ENCODE results near the gene ZCRB1.
A peak's percentile ranks its signal among the peaks of the same experiment; 100 is the strongest.
"Not testable (repeated sequence)": the region's sequence is repeated elsewhere in the genome, so short reads cannot be mapped to it uniquely, and the experiment has no call there.

Gene ZCRB1, protein sequence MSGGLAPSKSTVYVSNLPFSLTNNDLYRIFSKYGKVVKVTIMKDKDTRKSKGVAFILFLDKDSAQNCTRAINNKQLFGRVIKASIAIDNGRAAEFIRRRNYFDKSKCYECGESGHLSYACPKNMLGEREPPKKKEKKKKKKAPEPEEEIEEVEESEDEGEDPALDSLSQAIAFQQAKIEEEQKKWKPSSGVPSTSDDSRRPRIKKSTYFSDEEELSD

DNA sequence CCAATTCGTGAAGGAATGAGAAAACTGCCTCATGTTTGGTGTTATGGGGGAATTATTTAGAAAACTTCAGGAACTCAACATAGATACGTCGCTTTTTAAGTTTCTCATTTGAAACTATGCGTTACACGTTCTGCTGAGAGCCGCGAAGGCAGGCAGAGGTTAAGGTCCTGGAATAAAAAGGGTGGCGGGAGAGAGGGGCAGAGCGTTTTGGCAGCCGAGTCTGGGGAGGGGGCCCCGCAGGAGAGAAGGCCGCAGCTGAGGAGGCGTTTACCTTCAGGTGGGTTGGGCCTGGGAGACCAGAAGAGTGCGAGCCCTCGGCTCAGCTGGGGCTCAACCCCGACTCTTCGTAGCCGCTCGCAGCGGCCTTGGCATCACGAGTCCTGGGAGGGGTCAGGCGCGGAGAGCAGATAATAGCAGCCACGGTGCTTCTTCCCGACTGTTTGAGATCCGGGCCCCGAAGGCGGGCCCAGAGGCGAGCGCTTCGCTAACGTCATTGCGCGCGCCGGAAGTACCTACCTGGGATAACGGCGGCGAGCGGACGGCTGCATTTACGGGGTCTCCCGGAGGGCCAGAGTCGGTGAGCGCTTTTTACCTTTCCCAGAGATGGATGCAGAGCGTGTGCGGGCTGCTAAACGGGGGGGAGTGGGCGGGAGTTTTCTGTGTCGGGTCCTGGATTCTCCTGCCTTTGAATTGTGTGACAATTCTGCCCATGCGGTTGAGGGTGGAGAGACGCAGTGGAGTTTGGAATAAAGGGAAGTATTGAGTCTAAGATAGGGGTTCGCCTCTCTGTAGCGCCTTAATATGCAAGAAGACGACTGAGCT lies at the start of gene ZCRB1, which contains the start of gene PPHLN1:
Gene ZCRB1 (minus strand): TSS at position 442 of the 822 bp plus-strand sequence. CDS start 1,992 bp downstream, outside the sequence.
Gene PPHLN1 (plus strand): TSS at position 515 of the 822 bp plus-strand sequence. CDS start 9,736 bp downstream, outside the sequence.
- DNase-seq, result peak; percentile 69 to 74

DNA sequence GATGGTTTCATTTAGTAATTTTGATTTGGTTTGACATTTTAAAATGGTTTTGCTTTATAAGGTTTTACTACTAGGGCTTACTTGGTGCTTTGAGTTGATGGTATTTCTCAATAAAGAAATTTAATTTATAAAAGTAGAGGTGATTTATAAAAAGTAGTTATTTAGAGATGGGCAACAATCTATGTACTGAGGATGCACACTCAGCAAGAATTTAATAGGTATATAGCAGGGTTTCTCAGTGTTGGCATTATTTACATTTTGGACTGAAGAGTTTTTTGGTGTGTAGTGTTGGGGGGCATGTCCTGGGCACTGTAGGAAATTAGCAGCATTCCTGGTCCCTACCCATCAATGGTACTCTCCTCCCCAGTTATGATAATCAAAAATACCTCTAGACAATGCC lies 47.8 kb upstream of the ZCRB1 start:
- no peak for DNase-seq

DNA sequence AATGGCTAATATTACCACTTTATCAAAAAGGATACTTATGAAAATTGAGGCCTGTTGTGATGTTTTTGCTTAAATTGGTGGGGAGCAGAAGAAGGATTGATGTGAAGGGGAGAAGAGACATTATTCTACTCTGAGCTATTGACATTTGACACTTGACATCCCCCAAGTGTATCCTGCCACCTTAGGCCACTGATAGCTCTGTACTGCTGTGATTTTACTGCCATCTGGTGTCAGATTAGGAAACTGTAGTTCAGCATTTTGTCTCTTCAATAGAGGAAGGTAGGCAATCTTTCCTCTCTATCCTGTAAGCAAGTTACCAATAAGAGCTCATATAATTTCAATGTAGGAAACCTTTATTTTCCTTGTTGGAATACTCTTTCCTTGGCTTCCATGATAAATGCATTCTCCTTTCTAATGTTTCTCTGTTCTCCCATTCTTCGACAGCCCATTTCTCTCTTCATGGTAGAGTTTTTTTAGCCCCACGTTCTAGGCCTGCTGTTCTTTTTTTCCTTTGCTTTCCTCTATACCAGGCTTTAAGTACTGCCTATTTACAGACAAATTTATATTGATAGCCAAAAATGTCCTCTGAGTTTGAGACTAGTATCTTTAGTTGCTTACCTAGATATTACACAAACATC lies 46.4 kb upstream of the ZCRB1 start:
- DNase-seq, result peak in 1 of 2 experiments; percentile 79

DNA sequence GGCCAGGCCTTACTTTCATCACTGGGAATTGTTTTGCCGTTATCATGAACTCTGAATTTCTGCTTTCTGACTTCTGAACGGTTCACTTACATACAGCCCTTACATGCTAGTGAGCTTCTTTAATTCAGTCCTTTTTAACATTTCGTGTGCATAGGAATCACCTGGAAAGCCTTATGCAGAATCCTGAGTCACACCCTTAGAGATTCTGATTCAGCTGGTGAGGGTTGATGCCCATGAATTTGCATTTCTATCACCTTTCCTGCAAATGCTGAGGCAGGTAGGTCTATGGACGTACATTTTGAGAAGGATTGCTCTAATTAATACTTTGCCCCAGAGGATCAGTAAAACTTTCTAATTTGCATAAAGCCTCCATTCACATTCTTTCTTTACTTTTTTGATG lies 44.1 kb upstream of the ZCRB1 start:
- no peak for DNase-seq

DNA sequence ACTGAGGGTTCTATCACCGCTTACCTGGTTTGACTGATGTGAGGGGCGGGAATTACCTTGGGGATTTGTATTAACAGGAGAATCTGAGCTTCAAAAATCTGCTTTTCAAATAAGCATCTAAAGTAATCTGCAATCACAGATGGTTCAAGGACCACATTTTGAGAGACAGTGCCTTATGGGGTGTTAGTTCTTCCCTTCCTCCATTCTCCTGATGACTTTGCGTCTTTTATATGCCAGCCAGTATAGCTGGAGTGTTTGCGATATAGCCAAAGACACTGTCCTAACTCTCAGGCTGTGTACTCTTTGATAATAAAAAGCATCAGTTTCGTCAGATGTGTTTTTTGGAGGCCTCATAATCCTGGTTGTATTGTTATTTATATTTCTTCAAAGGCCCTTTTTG lies 39.6 kb upstream of the ZCRB1 start:
- DNase-seq, result peak; percentile 13 to 81

DNA sequence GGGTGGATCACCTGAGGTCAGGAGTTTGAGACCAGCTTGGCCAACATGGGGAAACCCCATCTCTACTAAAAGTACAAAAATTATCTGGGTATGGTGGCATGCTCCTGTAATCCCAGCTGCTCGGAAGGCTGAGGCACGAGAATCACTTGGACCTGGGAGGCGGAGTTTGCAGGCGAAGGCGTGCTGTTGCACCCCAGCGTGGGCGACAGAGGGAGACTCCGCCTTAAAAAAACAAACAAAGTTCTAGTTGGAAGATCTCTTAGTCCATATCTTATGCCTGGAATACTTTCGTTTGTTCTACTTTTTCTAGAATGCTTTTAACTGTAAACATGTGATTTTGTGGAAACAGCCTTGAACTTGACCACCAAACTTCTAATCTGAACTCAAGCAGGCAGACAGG lies 38.8 kb upstream of the ZCRB1 start:
- DNase-seq, result no peak

DNA sequence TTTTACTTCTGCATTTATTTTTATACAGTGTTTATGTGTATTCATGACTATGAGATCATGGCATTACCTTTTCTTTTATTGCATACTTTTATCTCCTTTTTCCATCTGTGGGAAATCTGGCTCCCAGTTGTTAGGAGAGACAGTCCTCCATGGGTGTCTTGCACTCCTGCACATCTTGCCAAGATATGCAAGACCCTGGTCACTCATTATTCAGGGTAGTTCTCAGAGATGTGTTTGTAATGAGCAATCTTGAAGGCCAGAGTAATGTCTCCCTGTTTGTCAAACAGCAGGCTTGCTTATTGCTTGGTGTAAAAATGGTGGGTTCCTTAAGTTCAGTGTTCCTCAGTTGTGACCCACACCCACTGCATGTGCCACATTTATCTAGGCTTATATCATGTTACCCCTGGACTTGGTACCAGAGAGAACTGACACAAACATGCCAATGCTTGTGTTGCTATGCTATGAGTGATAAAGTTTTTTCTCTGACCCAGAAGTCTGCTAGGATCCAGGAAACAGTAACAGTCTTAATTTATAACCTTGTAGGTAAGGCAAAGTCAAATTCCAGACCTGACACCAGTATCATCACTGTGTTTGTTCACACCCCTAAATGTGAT lies 36.9 kb upstream of the ZCRB1 start:
- no peak for DNase-seq

DNA sequence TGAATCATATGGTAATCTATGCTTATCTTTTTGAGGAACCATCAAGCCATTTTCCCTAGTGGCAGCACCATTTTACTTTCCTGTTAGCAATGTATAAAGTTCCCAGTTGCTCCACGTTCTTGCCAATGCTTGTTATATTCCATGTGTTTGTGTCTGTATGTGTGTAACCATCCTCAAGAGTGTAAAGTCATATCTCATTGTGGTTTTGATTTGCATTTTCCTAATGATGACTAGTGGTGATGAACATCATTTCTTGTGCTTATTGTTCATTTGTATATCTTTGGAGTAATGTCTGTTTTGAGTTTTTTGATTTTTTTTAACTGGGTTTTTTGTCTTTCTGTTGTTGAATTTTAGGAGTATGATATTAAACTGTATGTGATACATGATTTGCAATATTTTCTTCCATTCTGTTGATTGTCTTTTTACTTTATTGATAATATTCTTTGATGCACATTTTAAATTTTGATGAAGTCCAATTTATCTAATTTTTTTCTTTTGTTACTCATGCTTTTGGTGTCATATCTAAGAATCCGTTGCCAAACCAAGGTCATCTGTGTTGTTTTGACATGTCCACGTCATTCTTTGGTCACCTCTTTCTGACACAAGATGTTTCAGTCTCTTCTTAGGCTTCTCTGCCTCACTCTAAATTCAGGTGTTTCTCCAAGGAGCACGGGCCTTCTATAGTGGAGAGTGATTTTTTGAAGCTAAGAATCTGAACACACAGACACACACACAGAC lies 36.2 kb upstream of the ZCRB1 start:
- DNase-seq, result no peak

DNA sequence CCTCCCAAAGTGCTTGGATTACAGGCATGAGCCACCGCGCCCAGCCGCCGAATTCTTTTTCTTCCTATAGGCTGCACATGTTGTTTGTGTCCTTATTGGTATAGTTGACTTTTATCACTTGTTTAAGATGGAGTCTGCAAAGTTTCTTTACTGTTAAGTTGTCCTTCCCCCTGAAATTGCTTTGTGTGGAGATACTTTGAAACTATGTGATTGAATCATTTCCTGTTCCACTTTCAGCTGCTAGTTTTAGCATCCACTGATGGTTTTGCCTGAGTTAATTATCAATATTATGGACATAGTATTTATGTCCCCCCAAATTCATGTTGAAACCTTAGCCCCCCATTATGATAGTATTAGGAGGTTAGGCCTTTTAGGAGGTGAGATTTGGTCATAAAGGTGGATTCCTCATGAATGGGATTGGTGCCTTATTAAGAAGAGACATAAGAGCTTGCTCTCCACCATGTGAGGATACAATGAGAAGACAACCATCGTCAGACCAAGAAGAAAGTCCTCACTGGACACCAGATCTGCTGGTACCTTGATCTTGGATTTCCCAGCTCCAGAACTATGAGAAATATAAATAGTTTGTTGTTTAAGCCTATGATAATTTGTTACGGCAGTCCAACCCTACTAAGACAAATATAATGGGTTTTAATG lies 35.0 kb upstream of the ZCRB1 start:
- no peak for DNase-seq

DNA sequence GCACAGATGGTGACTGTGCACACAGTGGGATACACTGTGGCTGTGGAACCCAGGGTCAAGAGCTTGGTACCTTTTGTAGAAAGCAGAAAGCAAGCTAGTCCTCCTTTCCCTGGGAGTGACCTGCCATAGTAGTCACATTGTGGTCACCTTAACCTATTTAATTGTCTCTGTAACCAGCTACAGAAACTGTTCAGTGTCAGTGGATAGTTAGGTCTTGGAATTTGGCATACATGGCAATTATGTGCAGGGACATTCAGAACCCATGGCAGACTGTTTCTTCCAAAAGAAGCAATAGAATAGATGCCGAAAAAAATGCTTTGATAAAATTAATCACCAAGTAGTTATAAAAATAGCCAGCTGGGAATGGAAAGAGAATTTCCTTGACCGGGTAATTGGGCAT lies 30.4 kb upstream of the ZCRB1 start:
- DNase-seq, result no peak

DNA sequence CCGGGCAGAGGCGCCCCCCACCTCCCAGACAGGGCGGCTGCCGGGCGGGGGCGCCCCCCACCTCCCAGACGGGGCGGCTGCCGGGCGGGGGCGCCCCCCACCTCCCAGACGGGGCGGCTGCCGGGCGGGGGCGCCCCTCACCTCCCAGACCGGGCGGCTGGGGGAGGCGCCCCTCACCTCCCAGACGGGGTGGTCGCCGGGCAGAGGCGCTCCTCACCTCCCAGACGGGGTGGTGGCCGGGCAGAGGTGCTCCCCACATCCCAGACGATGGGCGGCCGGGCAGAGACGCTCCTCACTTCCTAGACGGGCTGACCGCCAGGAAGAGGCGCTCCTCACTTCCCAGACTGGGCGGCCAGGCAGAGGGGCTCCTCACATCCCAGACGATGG lies 24.1 kb upstream of the ZCRB1 start:
- DNase-seq, result not testable (repeated sequence)

DNA sequence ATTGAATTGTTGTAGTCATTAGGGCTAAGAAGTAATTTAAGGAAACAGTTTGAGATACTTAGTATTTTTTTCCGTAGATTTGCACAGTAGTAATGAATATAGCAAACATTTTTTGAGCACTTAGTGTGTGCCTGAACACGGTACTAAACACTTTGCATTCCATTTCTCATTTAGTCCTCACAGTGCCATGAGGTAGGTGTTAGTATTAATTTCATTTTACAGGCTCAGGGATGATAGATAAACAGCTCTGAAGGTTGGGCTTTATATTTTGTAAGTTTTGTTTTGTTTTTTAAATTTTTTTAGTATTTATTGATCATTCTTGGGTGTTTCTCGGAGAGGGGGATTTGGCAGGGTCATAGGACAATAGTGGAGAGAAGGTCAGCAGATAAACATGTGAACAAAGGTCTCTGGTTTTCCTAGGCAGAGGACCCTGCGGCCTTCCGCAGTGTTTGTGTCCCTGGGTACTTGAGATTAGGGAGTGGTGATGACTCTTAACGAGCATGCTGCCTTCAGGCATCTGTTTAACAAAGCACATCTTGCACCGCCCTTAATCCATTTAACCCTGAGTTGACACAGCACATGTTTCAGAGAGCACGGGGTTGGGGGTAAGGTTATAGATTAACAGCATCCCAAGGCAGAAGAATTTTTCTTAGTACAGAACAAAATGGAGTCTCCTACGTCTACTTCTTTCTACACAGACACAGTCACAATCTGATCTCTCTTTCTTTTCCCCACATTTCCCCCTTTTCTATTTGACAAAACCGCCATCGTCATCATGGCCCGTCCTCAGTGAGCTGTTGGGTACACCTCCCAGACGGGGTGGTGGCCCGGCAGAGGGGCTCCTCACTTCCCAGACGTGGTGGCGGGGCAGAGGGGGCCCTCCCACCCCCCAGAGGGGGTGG lies 23.5 kb upstream of the ZCRB1 start:
- DNase-seq, result peak in 1 of 2 experiments; percentile 32

DNA sequence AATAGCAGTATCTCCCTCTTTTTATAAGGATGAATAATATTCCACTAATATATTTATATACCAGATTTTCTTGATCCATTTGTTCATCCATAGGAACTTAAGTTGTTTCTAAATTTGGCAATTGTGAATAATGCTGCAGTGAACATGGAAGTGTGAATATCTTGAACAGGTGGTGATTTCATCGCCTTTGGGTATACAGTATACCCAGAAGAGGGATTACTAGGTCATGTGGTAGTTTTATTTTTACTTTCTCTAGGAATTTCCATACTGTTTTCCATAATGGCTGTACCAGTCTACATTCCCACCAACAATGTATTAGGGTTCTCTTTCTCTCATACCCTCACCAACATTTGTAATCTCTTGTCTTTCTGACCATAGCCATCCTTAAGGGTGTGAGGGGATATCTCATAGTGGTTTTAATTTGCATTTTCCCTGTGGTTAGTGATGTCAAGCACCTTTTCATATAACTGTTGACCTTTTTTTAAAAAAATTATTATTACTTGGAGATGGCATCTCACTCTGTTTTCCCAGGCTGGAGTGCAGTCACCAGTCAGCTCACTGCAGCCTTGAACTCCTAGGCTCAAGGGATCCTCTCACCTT lies 20.6 kb upstream of the ZCRB1 start:
- DNase-seq, result peak; percentile 2 to 46

DNA sequence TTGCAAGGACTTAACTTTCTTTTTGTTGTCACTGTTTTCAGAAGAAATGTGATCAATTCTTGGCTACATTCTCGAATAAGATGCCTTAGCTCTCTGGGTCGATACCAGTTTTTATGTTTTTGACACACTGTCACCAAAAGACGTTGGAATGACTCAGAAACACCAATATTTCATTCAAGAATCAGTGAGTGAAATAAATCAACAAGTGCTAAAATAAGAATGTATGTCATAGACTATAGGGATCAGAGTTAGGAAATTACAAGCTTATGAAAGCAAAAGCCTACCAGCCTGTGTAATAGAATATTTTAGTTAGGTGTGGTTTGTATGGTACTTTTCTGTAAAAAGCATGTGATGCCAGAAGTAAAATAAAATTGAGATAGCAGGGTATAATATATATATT lies 17.8 kb upstream of the ZCRB1 start:
- DNase-seq, result no peak

DNA sequence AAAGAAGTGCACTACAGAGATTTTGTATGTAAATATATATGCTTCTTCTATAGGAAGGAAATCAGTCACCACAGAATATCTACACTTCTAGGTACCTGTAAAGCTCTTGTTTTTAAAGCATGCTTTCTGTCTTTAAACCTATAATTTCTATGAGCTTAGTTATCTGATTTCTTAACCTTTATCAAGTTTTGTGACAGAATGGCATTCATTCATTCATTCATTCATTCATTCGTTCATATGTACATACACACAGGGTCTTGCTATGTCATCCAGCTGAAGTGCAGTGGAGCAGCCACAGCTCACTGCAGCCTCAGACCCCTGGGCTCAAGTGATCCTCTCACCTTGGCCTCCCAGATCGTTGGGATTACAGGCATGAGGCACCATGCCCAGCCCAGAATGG lies 16.1 kb upstream of the ZCRB1 start:
- DNase-seq, result no peak

DNA sequence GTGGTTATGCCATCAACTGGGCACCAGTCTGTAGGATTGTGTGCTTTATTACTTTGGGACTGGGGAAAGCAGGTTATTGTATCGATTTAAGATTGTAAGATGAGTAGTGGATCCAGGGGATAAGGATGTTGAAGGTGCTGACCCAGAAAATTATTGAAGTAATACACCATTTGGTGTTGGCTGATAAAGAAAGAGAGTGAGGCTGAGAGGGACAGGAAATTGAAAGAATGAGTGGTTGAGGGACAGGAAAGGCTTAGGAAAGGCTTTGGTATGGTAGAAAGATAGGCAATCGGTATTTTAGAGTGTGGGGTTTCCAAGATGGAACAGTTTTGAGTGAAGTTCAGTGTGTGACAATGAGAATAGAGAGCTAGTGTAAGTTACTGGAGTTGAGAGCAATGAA lies 12.4 kb upstream of the ZCRB1 start:
- DNase-seq, result no peak

DNA sequence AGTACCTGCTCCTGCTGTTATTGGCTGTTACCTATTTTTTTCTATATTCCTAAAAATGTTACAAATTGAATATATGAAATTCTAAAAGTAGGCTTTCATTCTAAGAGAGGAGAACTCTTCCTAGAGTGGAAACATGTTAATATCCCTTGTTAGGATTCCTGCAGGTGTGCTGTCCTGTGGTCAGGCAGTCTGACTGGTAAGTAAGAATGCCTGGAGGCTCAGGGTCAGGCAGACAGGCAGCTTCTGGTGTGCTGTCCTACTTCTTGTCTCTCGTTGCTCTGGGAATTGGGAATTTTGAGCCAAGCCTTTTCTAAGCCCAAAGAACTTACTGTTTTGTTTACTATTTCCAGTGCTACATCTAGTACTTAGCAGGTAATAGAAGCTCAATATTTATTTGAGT lies 10.4 kb upstream of the ZCRB1 start:
- DNase-seq, result no peak

DNA sequence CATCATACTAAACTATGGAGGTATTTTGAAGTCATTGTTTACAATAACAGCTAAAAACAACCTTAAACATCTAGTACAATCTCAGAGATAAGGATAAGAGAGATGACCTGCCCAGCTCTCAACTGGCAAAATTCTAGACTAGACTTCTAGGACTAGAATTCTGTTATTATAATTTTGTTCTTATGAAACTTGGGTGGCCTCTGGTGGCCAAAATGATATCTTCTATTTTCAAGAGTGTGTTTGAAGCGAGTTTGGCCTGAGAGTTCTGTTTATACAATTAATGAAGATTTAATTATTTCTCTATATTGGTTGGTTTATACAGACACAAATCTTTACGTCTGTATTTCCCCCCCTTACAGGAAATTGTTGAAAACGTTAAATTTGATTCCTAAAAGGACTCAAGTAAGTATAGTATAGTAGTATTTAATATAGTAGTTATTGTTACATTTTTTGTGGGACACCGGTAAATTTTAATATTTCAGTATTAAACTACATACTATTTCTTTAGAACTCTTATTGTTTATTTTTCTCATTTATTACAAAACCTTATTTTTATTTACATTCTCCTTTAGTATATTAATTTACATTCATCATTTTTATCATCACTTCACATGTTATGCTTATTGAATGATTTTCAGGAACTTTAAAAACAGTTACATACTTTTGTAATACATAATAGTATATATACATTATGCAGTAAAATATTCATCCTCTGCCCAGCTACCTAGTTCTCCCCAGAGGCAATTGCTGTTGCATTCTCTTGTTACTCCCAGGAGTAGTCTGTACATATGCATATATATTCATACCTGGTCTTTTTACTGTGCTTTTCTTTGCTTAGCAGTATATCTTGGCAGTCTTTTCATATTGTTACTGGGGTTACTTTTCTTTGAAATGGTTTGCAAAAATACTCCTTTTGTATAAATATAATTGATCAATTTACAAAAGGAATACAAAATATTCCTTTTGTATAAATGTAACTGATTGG lies 6.7 kb upstream of the ZCRB1 start:
- peak; percentile 1 to 37 for DNase-seq

DNA sequence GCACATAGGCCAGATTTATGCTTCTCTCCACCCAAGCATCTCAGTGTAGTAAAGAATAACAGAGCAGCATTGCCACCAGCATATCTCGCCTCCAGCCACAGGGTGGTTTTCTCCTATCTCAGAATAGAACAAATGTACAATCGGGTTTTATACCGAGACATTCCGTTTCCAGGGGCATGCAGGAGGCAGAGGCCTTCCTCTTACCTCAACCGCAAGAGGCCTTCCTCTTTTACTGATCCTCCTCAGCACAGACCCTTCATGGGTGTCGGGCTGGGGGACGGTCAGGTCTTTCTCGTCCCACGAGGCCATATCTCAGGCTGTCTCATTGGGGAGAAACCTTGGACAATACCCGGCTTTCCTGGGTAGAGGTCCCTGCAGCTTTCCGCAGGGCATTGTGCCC lies 4.2 kb upstream of the ZCRB1 start:
- not testable (repeated sequence) for DNase-seq

Measured in NCI-H524 (cell line).